Astrocyte (in vitro differentiated cells and primary cell): ENCODE measurements around the gene PIGU.

Experiments used
- EZH2 ChIP-seq: IDR thresholded peaks from 2 replicates; pipeline ENCODE4 v1.6.1; 2012; ENCODE audit warnings: mild to moderate bottlenecking, low read length, inconsistent platforms; ENCODE audit not compliant: insufficient read depth
- TF ChIP-seq, protein P1 (sequence below): IDR thresholded peaks from 2 replicates; pipeline ENCODE4 v1.5.1; 2011; ENCODE audit warnings: low read depth, mild to moderate bottlenecking, inconsistent platforms, low read length, moderate library complexity; ENCODE audit not compliant: insufficient read depth

DNA sequence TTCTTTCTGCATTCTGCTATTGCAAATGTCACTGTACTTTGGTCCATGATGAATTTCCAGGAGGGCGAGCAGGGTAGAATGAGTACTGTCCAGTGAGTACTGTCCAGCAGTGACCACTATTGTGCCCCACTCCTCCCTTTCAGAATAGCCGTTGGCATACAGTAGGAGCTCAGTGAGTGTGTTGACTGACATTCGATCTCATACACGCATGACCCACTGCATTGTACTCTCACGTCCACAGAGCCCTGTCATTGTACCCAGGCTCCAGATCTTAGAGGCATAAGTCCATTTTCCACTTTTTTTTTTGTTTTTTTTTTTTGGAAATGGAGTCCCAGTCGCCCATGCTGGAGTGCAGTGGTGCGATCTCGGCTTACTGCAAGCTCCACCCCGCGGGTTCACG lies 152.5 kb downstream of the PIGU start:
- TF ChIP-seq, protein P1, sequence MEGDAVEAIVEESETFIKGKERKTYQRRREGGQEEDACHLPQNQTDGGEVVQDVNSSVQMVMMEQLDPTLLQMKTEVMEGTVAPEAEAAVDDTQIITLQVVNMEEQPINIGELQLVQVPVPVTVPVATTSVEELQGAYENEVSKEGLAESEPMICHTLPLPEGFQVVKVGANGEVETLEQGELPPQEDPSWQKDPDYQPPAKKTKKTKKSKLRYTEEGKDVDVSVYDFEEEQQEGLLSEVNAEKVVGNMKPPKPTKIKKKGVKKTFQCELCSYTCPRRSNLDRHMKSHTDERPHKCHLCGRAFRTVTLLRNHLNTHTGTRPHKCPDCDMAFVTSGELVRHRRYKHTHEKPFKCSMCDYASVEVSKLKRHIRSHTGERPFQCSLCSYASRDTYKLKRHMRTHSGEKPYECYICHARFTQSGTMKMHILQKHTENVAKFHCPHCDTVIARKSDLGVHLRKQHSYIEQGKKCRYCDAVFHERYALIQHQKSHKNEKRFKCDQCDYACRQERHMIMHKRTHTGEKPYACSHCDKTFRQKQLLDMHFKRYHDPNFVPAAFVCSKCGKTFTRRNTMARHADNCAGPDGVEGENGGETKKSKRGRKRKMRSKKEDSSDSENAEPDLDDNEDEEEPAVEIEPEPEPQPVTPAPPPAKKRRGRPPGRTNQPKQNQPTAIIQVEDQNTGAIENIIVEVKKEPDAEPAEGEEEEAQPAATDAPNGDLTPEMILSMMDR = no peak
- TF ChIP-seq EZH2 = no peak
